ENCODE results near the gene LCN15.
"Not testable (repeated sequence)": the region's sequence is repeated elsewhere in the genome, so short reads cannot be mapped to it uniquely, and the experiment has no call there.

Gene LCN15

DNA sequence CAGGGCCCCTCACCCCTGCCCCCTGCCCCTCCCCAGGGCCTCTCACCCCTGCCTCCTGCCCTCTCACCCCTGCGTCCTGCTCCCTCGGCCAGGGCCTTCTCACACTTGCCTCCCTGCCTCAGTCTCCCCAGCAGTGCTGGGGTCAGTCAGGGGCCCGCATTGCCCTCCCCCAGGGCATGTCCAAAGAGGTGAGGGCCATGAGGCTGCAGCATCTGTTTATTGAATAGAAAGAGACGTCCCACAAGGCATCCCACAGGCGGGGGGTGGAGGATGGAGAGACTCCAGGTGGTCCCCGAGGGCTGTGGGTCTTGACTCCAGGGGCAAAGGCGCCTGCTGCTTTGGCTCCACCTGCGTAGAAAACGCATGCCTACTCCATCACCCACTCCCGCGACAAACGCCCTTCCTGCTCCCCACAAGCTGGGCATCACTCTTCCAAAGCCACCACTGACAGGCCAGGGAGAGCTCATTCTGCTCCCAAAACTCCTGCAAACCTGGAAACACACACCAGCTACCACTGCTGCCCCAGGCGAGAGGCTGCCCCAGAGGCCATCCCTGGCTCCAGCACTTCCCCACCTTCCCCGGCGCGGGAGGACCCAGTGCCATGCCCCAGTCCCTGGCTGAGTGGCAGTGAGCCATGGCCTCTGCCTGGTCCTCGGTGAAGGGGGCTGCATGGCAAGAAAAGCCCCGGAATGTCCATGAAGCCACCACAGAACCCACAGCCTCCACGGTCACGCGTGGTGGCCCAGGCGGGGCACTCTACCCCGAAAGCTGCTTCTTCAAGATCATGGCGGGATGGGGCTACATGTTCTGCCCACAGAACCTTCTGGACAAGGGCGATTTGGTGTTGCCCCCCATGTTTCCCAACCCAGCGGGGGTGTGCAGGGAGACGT lies 4.6 kb downstream of the LCN15 start:
- Histone ChIP-seq H3K27ac (no peak overlapping the region), H3K4me3 (no peak overlapping the region)
- no peak for DNase-seq (ENCODE audit: low spot score)
- TF ChIP-seq, protein P1, sequence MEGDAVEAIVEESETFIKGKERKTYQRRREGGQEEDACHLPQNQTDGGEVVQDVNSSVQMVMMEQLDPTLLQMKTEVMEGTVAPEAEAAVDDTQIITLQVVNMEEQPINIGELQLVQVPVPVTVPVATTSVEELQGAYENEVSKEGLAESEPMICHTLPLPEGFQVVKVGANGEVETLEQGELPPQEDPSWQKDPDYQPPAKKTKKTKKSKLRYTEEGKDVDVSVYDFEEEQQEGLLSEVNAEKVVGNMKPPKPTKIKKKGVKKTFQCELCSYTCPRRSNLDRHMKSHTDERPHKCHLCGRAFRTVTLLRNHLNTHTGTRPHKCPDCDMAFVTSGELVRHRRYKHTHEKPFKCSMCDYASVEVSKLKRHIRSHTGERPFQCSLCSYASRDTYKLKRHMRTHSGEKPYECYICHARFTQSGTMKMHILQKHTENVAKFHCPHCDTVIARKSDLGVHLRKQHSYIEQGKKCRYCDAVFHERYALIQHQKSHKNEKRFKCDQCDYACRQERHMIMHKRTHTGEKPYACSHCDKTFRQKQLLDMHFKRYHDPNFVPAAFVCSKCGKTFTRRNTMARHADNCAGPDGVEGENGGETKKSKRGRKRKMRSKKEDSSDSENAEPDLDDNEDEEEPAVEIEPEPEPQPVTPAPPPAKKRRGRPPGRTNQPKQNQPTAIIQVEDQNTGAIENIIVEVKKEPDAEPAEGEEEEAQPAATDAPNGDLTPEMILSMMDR (IDR thresholded peaks at IDR 0.05) = no peak

- no peak overlapping the region for H3K27ac ChIP-seq
- DNase-seq (ENCODE audit: low spot score) = no peak
- TF ChIP-seq, protein P1 (IDR thresholded peaks at IDR 0.05) = no peak
- no peak overlapping the region for H3K4me3 ChIP-seq
Observed at GRCh38 chr9:136759001-136759400, 5.3 kb downstream of the LCN15 start.

- TF ChIP-seq, protein P1 (IDR thresholded peaks at IDR 0.05) = no peak
- H3K27ac ChIP-seq = no peak overlapping the region
- no peak overlapping the region for H3K4me3 ChIP-seq
- no peak for DNase-seq (ENCODE audit: low spot score)
Observed at GRCh38 chr9:136757751-136758140, 6.6 kb downstream of the LCN15 start.

- Histone ChIP-seq H3K27ac (no peak overlapping the region), H3K4me3 (no peak overlapping the region)
- DNase-seq (ENCODE audit: low spot score) = no peak
- TF ChIP-seq, protein P1 (IDR thresholded peaks at IDR 0.05) = no peak
Observed at GRCh38 chr9:136757328-136757727, 7.0 kb downstream of the LCN15 start.

DNA sequence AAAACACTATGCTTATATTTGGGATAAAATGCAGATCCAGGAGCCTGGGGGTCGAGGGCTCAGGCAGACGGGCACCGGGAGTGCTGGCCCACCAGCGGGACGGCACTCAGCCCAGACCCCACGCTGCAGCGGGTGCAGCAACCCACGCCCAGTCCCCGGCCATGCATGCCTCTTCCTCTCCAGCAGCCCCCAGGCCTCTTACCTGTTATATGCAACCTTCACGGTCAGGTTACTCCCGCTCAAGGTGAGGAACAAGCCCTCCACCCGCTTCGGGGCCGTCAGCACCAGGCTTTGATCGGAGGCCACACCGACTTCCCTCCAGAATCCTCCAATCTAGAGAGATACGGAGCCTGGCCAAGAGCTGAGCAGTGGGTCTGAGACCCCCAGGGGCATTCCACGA lies 7.5 kb downstream of the LCN15 start:
- no peak for DNase-seq (ENCODE audit: low spot score)
- H3K4me3 ChIP-seq = no peak overlapping the region
- no peak overlapping the region for H3K27ac ChIP-seq
- TF ChIP-seq, protein P1 (IDR thresholded peaks at IDR 0.05) = no peak

- DNase-seq (ENCODE audit: low spot score) = no peak
- H3K27ac ChIP-seq = no peak overlapping the region
- TF ChIP-seq, protein P1 (IDR thresholded peaks at IDR 0.05) = no peak
Observed at GRCh38 chr9:136756134-136756438, 8.2 kb downstream of the LCN15 start.

GRCh38 chr9:136755302-136756133 lies 8.8 kb downstream of the LCN15 start:
- H3K4me3 ChIP-seq; H3K27ac ChIP-seq; DNase-seq (ENCODE audit: low spot score): not testable (repeated sequence)

More at GRCh38 chr9:136756134-136756438, 8.2 kb downstream of the LCN15 start:
- no peak overlapping the region for H3K4me3 ChIP-seq

All from coronary artery (tissue), 2 donors.